Lower leg skin (tissue), 3 donors: ENCODE results near the gene ACYP1.

Source experiments
- CTCF ChIP-seq, 3 donors: fragments of 450-650 bp; IDR thresholded peaks; one replicate each; pipeline ENCODE4 v1.5.1; 2016; ENCODE audit warnings: antibody characterized with exemption in 3 of 3, mild to moderate bottlenecking in 3 of 3, moderate library complexity in 2 of 3
- POLR2A ChIP-seq, 2 donors: fragments of 450-650 bp; IDR thresholded peaks; one replicate each; pipeline ENCODE4 v1.6.1; 2016 to 2017; ENCODE audit warnings: antibody characterized with exemption in 2 of 2, mild to moderate bottlenecking in 1 of 2, moderate library complexity in 1 of 2

- TF ChIP-seq CTCF (IDR thresholded peaks at IDR 0.05) = no peak
- no peak for TF ChIP-seq POLR2A (IDR thresholded peaks at IDR 0.05)
Observed at GRCh38 chr14:75088153-75088552, 24.3 kb upstream of the ACYP1 start.
